ENCODE results near the gene GUCA2B.

DNA sequence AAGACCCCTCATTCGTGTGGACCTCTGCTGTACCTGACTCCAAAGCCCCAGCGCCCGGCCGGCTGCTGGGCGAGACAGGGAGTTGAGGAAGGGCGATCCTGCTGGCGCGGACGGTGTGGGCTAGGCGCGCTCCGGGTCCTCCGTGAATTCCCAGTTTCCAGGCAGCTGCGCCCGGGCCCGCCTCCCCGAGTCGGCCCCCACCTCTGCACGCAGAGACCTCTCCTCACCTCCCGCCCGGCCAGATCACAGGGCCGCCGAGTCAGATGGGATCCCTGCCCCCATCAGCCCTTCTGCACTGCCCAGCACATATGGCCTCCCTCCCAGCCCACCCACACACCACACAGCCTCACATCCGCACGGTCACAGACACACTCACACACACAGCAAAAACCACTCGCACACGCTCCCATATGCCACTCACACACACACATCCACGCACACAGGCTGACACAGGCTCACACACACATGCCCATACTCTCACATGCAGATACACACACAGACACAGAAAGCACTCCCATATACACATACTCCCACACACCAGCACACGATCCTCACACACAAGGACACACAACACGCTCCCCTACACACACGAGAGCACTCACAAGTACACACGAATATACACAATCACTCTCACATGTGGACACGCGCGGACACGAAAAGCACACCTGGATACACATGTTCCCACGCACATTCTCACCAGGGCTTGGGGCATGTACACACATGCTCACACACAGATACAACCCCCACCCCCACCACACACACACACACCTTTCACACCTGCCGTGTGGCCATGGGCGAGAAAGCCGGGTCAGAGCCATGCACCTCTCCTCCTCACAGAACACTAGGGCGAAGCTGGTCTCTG lies 7.2 kb upstream of the GUCA2B start:
- TF ChIP-seq POLR2A (IDR thresholded peaks at IDR 0.05) = no peak
- TF ChIP-seq, protein P1, sequence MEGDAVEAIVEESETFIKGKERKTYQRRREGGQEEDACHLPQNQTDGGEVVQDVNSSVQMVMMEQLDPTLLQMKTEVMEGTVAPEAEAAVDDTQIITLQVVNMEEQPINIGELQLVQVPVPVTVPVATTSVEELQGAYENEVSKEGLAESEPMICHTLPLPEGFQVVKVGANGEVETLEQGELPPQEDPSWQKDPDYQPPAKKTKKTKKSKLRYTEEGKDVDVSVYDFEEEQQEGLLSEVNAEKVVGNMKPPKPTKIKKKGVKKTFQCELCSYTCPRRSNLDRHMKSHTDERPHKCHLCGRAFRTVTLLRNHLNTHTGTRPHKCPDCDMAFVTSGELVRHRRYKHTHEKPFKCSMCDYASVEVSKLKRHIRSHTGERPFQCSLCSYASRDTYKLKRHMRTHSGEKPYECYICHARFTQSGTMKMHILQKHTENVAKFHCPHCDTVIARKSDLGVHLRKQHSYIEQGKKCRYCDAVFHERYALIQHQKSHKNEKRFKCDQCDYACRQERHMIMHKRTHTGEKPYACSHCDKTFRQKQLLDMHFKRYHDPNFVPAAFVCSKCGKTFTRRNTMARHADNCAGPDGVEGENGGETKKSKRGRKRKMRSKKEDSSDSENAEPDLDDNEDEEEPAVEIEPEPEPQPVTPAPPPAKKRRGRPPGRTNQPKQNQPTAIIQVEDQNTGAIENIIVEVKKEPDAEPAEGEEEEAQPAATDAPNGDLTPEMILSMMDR (IDR thresholded peaks at IDR 0.05) = no peak
- TF ChIP-seq POLR2AphosphoS5 (IDR thresholded peaks at IDR 0.05) = no peak

All from prostate gland (tissue), 2 donors.